ENCODE measurements around the gene CNTNAP2.

DNA sequence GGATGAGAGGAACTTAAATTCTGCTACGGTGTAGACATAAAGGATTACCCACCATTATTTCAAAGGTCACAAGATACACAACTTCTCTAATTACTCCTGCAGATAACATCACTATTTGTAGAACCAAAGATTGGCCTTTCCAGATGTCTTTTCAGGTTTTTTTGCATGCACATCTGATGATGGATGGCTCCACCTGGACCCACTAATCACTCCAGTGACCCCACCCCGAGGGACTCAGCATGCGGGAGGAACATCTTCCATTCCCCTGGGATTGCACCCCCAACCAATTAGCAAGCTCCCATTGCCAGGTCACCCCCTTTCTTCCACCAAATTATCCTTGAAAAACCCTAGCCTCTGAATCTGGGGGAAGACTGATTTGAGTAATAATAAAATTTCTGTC lies 608.9 kb downstream of the CNTNAP2 start:
- TF ChIP-seq POLR2A (IDR thresholded peaks at IDR 0.05) = no peak
- TF ChIP-seq, protein P1, sequence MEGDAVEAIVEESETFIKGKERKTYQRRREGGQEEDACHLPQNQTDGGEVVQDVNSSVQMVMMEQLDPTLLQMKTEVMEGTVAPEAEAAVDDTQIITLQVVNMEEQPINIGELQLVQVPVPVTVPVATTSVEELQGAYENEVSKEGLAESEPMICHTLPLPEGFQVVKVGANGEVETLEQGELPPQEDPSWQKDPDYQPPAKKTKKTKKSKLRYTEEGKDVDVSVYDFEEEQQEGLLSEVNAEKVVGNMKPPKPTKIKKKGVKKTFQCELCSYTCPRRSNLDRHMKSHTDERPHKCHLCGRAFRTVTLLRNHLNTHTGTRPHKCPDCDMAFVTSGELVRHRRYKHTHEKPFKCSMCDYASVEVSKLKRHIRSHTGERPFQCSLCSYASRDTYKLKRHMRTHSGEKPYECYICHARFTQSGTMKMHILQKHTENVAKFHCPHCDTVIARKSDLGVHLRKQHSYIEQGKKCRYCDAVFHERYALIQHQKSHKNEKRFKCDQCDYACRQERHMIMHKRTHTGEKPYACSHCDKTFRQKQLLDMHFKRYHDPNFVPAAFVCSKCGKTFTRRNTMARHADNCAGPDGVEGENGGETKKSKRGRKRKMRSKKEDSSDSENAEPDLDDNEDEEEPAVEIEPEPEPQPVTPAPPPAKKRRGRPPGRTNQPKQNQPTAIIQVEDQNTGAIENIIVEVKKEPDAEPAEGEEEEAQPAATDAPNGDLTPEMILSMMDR (IDR thresholded peaks at IDR 0.05) = no peak

All from uterus (tissue), 2 donors.